RWPE2 (cell line): Measurements from ENCODE around the gene HBS1L.

Experiments
- ATAC-seq: fragments of 200-7000 bp; cut with Tn5 transposase; 3 replicates; pipeline ENCODE4 v1.9.1; 2021; ENCODE audit warnings: low read depth
- DNase-seq: peaks from one replicate; pipeline ENCODE4 v3.0.0-alpha.2; 2020; ENCODE audit warnings: low spot score
- H3K27ac ChIP-seq: fragments of 450-650 bp; 2 replicates; pipeline ENCODE4 v1.5.1; 2017; ENCODE audit warnings: mild to moderate bottlenecking; ENCODE audit not compliant: poor library complexity, severe bottlenecking
- H3K27me3 ChIP-seq: fragments of 250-450 bp; sonication (Bioruptor Pico); 2 replicates; pipeline ENCODE4 v1.5.1; 2021; ENCODE audit warnings: mild to moderate bottlenecking, moderate library complexity; ENCODE audit not compliant: insufficient read depth, poor library complexity, severe bottlenecking
- H3K36me3 ChIP-seq: fragments of 250-450 bp; sonication (Bioruptor Pico); 2 replicates; pipeline ENCODE4 v1.5.1; 2020; ENCODE audit warnings: low read depth, mild to moderate bottlenecking, moderate library complexity
- H3K4me1 ChIP-seq: fragments of 250-450 bp; sonication (Bioruptor Pico); 2 replicates; pipeline ENCODE4 v1.5.1; 2021; ENCODE audit warnings: mild to moderate bottlenecking, moderate library complexity; ENCODE audit not compliant: insufficient read depth, poor library complexity, severe bottlenecking
- H3K4me3 ChIP-seq: fragments of 250-450 bp; sonication (Bioruptor Pico); 2 replicates; pipeline ENCODE4 v1.5.1; 2021; ENCODE audit warnings: mild to moderate bottlenecking, moderate library complexity; ENCODE audit not compliant: severe bottlenecking
- H3K9me3 ChIP-seq: fragments of 250-450 bp; sonication (Bioruptor Pico); 2 replicates; pipeline ENCODE4 v1.5.1; 2021; ENCODE audit warnings: mild to moderate bottlenecking, moderate library complexity; ENCODE audit not compliant: severe bottlenecking
- CTCF ChIP-seq: fragments of 450-650 bp; IDR thresholded peaks from one replicate; pipeline ENCODE4 v1.5.1; 2017; ENCODE audit warnings: mild to moderate bottlenecking, moderate library complexity; ENCODE audit not compliant: poor library complexity, severe bottlenecking

Gene HBS1L

DNA sequence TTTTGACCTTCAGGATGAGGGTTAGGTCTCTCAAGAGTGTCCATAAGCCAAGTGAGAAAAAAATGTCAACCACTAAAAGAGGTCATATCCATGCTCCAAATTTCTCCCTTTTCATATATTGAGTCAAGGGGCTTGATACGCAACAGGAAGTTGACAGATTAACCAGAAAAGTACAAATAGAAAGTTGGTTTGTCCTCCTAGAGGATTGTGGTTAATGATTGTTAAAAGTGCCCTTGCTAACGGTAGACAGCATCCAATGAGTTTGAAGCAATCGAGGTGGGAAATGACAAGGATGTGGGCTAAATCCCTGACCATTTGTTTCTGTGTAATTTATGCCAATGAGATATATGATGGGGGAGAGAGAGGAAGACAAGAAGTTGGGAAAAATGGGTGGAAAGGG lies 18.1 kb upstream of the HBS1L start:
- Histone ChIP-seq H3K4me1 (peaks cover 7% of the 10 kb centered on the region), H3K27ac (no peak overlapping the region), H3K36me3 (no peaks in the 10 kb centered on the region), H3K4me3 (no peak overlapping the region), H3K27me3 (no peaks in the 10 kb centered on the region), H3K9me3 (no peaks in the 10 kb centered on the region)
- DNase-seq (no peak), ATAC-seq (no peak)
- no peak for TF ChIP-seq CTCF

GRCh38 chr6:135071541-135071940 lies 16.9 kb upstream of the HBS1L start:
- no peak for DNase-seq
- no peak for TF ChIP-seq CTCF
- H3K4me1 ChIP-seq, result peaks cover 8% of the 10 kb centered on the region
- no peak for ATAC-seq
- H3K4me3 ChIP-seq, result no peak overlapping the region
- H3K9me3 ChIP-seq, result no peaks in the 10 kb centered on the region
- H3K27ac ChIP-seq, result no peak overlapping the region
- H3K36me3 ChIP-seq, result no peaks in the 10 kb centered on the region
- no peaks in the 10 kb centered on the region for H3K27me3 ChIP-seq

GRCh38 chr6:135067911-135068310 lies 13.3 kb upstream of the HBS1L start:
- no peak for ATAC-seq
- Histone ChIP-seq H3K4me3 (no peak overlapping the region), H3K36me3 (no peaks in the 10 kb centered on the region), H3K4me1 (peaks cover 6% of the 10 kb centered on the region), H3K27me3 (no peaks in the 10 kb centered on the region), H3K9me3 (no peaks in the 10 kb centered on the region), H3K27ac (no peak overlapping the region)
- TF ChIP-seq CTCF, result no peak
- DNase-seq, result no peak

DNA sequence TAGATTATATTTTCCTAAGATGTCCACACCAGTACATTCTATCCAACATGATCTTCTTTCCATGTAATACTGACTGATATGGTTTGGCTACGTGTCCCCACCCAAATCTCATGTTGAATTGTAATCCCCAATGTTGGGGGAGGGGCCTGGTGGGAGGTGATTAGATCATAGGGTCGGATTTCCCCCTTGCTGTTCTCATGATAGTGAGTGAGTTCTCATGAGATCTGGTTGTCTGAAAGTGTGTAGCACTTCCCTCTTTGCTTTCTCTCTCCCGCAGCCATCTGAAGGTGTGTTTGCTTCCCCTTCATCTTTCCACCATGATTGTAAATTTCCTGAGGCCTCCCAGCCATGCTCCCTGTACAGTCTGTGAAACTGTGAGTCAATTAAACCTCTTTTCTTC lies 12.2 kb upstream of the HBS1L start:
- H3K36me3 ChIP-seq, result no peaks in the 10 kb centered on the region
- TF ChIP-seq CTCF, result no peak
- DNase-seq, result no peak
- H3K9me3 ChIP-seq, result no peaks in the 10 kb centered on the region
- no peaks in the 10 kb centered on the region for H3K27me3 ChIP-seq
- no peak for ATAC-seq
- H3K4me1 ChIP-seq, result peaks cover 6% of the 10 kb centered on the region
- no peak overlapping the region for H3K27ac ChIP-seq
- H3K4me3 ChIP-seq, result no peak overlapping the region

- Histone ChIP-seq H3K27me3 (no peaks in the 10 kb centered on the region), H3K4me1 (peaks cover 6% of the 10 kb centered on the region), H3K4me3 (no peak overlapping the region), H3K36me3 (no peaks in the 10 kb centered on the region), H3K27ac (no peak overlapping the region), H3K9me3 (no peaks in the 10 kb centered on the region)
- no peak for TF ChIP-seq CTCF
- DNase-seq (no peak), ATAC-seq (0 out of 3 replicates have a peak, but pooled peaks have one; percentile 29)
These were observed 11.8 kb upstream of the HBS1L start for GRCh38 chr6:135066397-135066796.
